Measurements from ENCODE around the gene MINK1.

GRCh38 chr17:4849011-4849536 is 15.9 kb downstream of the MINK1 start:
- TF ChIP-seq ZNF645 (tag by site-specific recombination; IDR thresholded peaks at IDR 0.05) (no peak), GLI4 (tag by site-specific recombination; IDR thresholded peaks at IDR 0.05) (no peak), ZNF274 (IDR thresholded peaks at IDR 0.05; ENCODE audit: low read length) (no peak), ZNF274 (tag by site-specific recombination; IDR thresholded peaks at IDR 0.05; ENCODE audit: borderline replicate concordance) (no peak)
- TF ChIP-seq, protein P1, sequence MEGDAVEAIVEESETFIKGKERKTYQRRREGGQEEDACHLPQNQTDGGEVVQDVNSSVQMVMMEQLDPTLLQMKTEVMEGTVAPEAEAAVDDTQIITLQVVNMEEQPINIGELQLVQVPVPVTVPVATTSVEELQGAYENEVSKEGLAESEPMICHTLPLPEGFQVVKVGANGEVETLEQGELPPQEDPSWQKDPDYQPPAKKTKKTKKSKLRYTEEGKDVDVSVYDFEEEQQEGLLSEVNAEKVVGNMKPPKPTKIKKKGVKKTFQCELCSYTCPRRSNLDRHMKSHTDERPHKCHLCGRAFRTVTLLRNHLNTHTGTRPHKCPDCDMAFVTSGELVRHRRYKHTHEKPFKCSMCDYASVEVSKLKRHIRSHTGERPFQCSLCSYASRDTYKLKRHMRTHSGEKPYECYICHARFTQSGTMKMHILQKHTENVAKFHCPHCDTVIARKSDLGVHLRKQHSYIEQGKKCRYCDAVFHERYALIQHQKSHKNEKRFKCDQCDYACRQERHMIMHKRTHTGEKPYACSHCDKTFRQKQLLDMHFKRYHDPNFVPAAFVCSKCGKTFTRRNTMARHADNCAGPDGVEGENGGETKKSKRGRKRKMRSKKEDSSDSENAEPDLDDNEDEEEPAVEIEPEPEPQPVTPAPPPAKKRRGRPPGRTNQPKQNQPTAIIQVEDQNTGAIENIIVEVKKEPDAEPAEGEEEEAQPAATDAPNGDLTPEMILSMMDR (tag by site-specific recombination; IDR thresholded peaks at IDR 0.05) = no peak
- TF ChIP-seq, protein P2, sequence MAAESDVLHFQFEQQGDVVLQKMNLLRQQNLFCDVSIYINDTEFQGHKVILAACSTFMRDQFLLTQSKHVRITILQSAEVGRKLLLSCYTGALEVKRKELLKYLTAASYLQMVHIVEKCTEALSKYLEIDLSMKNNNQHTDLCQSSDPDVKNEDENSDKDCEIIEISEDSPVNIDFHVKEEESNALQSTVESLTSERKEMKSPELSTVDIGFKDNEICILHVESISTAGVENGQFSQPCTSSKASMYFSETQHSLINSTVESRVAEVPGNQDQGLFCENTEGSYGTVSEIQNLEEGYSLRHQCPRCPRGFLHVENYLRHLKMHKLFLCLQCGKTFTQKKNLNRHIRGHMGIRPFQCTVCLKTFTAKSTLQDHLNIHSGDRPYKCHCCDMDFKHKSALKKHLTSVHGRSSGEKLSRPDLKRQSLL (tag by site-specific recombination; IDR thresholded peaks at IDR 0.05) = no peak
